Lower leg skin (tissue), 3 donors: Measurements from ENCODE around the gene GARS1.

Source experiments
- POLR2A ChIP-seq, 2 donors: fragments of 450-650 bp; IDR thresholded peaks; one replicate each; pipeline ENCODE4 v1.6.1; 2016 to 2017; ENCODE audit warnings: antibody characterized with exemption in 2 of 2, mild to moderate bottlenecking in 1 of 2, moderate library complexity in 1 of 2
- TF ChIP-seq, protein P1 (sequence below), 3 donors: fragments of 450-650 bp; IDR thresholded peaks; one replicate each; pipeline ENCODE4 v1.5.1; 2016; ENCODE audit warnings: antibody characterized with exemption in 3 of 3, mild to moderate bottlenecking in 3 of 3, moderate library complexity in 2 of 3

DNA sequence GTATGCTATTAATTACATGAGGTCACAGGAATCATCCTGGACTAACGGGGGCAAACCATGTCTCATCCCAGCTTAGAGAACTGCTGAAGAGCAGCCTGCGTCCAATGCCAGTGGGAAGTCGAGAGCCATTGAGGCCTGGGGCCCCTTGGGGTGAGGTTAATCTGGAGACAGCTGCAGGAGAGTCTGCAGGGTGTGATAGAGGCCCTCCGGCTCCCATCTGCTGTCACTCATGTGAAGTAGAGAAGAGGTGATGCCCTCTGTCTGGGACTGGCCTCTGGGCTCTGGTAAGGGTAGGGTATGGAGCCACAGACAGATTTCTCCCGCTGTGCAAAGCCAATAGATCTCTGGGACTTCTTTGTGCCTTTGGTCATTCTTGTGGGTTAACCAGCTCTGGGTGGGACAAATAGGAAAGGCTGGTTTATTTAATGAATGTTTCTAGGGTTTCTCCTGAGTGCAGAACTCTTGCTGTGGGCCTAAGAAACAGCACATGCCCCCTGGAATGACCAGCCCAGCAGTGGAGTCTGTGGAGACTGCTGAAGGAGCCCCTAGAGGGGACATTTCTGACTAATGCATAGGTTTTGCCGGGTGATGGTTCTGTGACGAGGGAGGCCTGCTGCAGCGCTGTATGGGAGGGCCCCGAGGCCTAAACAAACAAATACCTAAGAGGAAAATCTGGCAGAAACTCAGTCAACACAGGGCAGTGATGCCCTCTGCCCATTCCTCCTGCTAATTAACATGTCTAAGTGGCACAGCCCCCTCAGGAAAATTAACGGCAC is 53.1 kb downstream of the GARS1 start:
- TF ChIP-seq, protein P1, sequence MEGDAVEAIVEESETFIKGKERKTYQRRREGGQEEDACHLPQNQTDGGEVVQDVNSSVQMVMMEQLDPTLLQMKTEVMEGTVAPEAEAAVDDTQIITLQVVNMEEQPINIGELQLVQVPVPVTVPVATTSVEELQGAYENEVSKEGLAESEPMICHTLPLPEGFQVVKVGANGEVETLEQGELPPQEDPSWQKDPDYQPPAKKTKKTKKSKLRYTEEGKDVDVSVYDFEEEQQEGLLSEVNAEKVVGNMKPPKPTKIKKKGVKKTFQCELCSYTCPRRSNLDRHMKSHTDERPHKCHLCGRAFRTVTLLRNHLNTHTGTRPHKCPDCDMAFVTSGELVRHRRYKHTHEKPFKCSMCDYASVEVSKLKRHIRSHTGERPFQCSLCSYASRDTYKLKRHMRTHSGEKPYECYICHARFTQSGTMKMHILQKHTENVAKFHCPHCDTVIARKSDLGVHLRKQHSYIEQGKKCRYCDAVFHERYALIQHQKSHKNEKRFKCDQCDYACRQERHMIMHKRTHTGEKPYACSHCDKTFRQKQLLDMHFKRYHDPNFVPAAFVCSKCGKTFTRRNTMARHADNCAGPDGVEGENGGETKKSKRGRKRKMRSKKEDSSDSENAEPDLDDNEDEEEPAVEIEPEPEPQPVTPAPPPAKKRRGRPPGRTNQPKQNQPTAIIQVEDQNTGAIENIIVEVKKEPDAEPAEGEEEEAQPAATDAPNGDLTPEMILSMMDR (IDR thresholded peaks at IDR 0.05) = no peak
- TF ChIP-seq POLR2A (IDR thresholded peaks at IDR 0.05) = no peak
